HCT116 (cell line): ENCODE results near the gene HEXB. TPM values are rescaled to one million over a fixed set of nuclear protein-coding genes. Genes with fewer than 3 reads are reported as not detected.

ENCODE experiments used
- ATAC-seq: fragments of 200-7000 bp; cut with Tn5 transposase; 2 replicates; pipeline ENCODE4 v1.9.1; 2020; ENCODE audit warnings: mild to moderate bottlenecking, moderate library complexity
- BruUV-seq: library from RNA; stranded (reverse); fragments of 400-500 nt; replicated peaks from 2 replicates; lab custom pipeline; 2021; lab: Mats Ljungman, UMichigan
- CTCF ChIA-PET: fragments of 300-600 bp; sonication (Branson Sonifier 250); formaldehyde crosslinking; loops from one replicate; lab custom pipeline; 2021; ENCODE audit warnings: antibody characterized with exemption; lab: Charles Lee
- POLR2A ChIA-PET: fragments of 300-600, 350-600 bp; sonication (Branson Sonifier 250); formaldehyde crosslinking; loops from one replicate; lab custom pipeline; 2021; ENCODE audit warnings: antibody characterized with exemption; lab: Charles Lee
- RAD21 ChIA-PET, 2 experiments: fragments of 300-600 bp; sonication (Branson Sonifier 250); formaldehyde crosslinking; loops; one replicate each; lab custom pipeline; 2023; ENCODE audit warnings: low total read pairs in 2 of 2; ENCODE audit not compliant: uncharacterized antibody in 2 of 2, unreplicated experiment in 2 of 2, low non-redundant PET in 1 of 2; lab: Charles Lee
- DNase-seq: peaks from one replicate; pipeline ENCODE4 v3.0.0-alpha.2; 2010; ENCODE audit warnings: low read depth, low spot score
- H2AFZ ChIP-seq: fragments of 200-600 bp; shearing (Covaris generic), sonication (generic); 2 replicates; pipeline ENCODE4 v1.6.1; 2017; ENCODE audit warnings: low read depth, mixed run types, mixed read lengths, antibody characterized with exemption, low read length; ENCODE audit not compliant: poor library complexity, severe bottlenecking
- H3K27ac ChIP-seq: 2 replicates; pipeline ENCODE4 v1.5.1; 2012; ENCODE audit warnings: low read depth, low read length
- H3K27me3 ChIP-seq: fragments of 200-600 bp; sonication (generic); 2 replicates; pipeline ENCODE4 v1.6.1; 2016; ENCODE audit warnings: mixed run types, low read length, mixed read lengths; ENCODE audit not compliant: insufficient read depth
- H3K36me3 ChIP-seq, 2 experiments: fragments of 200-500 bp in 1 of 2; fragments of 200-600 bp in 1 of 2; sonication (Bioruptor generic) in 1 of 2; sonication (generic) in 1 of 2; 2 replicates each; pipeline versions ENCODE4 v1.5.1 to v1.6.1; 2014 to 2016; ENCODE audit warnings: low read length in 2 of 2, inconsistent platforms in 1 of 2, mixed read lengths in 1 of 2, mixed run types in 1 of 2; ENCODE audit not compliant: insufficient read depth in 2 of 2, control insufficient read depth in 1 of 2
- H3K4me1 ChIP-seq, 2 experiments: fragments of 200-600 bp in 1 of 2; sonication (generic) in 1 of 2; 2 replicates each; pipeline versions ENCODE4 v1.5.1 to v1.6.1; 2012 to 2017; ENCODE audit warnings: low read length in 2 of 2, inconsistent platforms in 1 of 2, mild to moderate bottlenecking in 1 of 2, mixed read lengths in 1 of 2, mixed run types in 1 of 2, moderate library complexity in 1 of 2; ENCODE audit not compliant: insufficient read depth in 2 of 2, control insufficient read depth in 1 of 2
- H3K4me2 ChIP-seq: fragments of 200-600 bp; sonication (generic); 2 replicates; pipeline ENCODE4 v1.6.1; 2017; ENCODE audit warnings: mixed run types, low read length, mixed read lengths
- H3K4me3 ChIP-seq, 2 experiments: fragments of 200-600 bp in 1 of 2; sonication (generic) in 1 of 2; replicated peaks in 1 of 2; 2 replicates each; pipeline ENCODE4 v1.5.1; 2011 to 2016; ENCODE audit warnings: low read length in 2 of 2, control low read depth in 1 of 2, low read depth in 1 of 2, mild to moderate bottlenecking in 1 of 2, mixed read lengths in 1 of 2, mixed run types in 1 of 2
- H3K79me2 ChIP-seq: fragments of 200-600 bp; sonication (generic); 2 replicates; pipeline ENCODE4 v1.6.1; 2017; ENCODE audit warnings: mild to moderate bottlenecking, mixed run types, low read length, moderate library complexity, mixed read lengths; ENCODE audit not compliant: insufficient read depth
- H3K9ac ChIP-seq: fragments of 200-600 bp; sonication (generic); 2 replicates; pipeline ENCODE4 v1.6.1; 2016; ENCODE audit warnings: low read length, mixed read lengths
- H3K9me2 ChIP-seq: fragments of 200-600 bp; sonication (generic), shearing (Covaris generic); 2 replicates; pipeline ENCODE4 v1.6.1; 2017; ENCODE audit warnings: mixed run types, mild to moderate bottlenecking, moderate library complexity; ENCODE audit not compliant: insufficient read depth
- H3K9me3 ChIP-seq, 2 experiments: fragments of 200-500 bp in 1 of 2; fragments of 200-600 bp in 1 of 2; sonication (Bioruptor generic) in 1 of 2; sonication (generic) in 1 of 2; 2 replicates each; pipeline ENCODE4 v1.6.1; 2014 to 2017; ENCODE audit warnings: low read length in 2 of 2, mixed read lengths in 2 of 2, inconsistent platforms in 1 of 2, low read depth in 1 of 2, mild to moderate bottlenecking in 1 of 2, mixed run types in 1 of 2, moderate library complexity in 1 of 2; ENCODE audit not compliant: control insufficient read depth in 1 of 2, insufficient read depth in 1 of 2
- H4K20me1 ChIP-seq: fragments of 200-600 bp; sonication (generic), shearing (Covaris generic); 2 replicates; pipeline ENCODE4 v1.6.1; 2017; ENCODE audit warnings: mixed run types, mild to moderate bottlenecking, moderate library complexity; ENCODE audit not compliant: insufficient read depth
- ATF3 ChIP-seq: IDR thresholded peaks from 2 replicates; pipeline ENCODE4 v1.6.1; 2012
- CBX3 ChIP-seq: IDR thresholded peaks from 2 replicates; pipeline ENCODE4 v1.6.1; 2012; ENCODE audit warnings: low read depth
- CEBPB ChIP-seq: IDR thresholded peaks from 2 replicates; pipeline ENCODE4 v1.6.1; 2012; ENCODE audit warnings: low read depth
- CTCF ChIP-seq, 3 experiments: fragments of 200-600 bp in 1 of 3; sonication (generic) in 1 of 3; IDR thresholded peaks in 2 of 3; conservative IDR thresholded peaks in 1 of 3; 2 replicates each; pipeline ENCODE4 v1.5.1; 2012 to 2017; ENCODE audit warnings: low read depth in 2 of 3, low read length in 2 of 3, antibody characterized with exemption in 1 of 3, borderline replicate concordance in 1 of 3, control low read depth in 1 of 3, mild to moderate bottlenecking in 1 of 3, mixed read lengths in 1 of 3, mixed run types in 1 of 3, moderate library complexity in 1 of 3; ENCODE audit not compliant: insufficient read depth in 1 of 3
- EGR1 ChIP-seq: IDR thresholded peaks from 2 replicates; pipeline ENCODE4 v1.6.1; 2012; ENCODE audit warnings: low read depth
- EZH2 ChIP-seq: fragments of 200-600 bp; sonication (generic); IDR thresholded peaks from 2 replicates; pipeline ENCODE4 v1.6.1; 2017; ENCODE audit warnings: antibody characterized with exemption, mixed run types
- FOSL1 ChIP-seq: IDR thresholded peaks from 2 replicates; pipeline ENCODE4 v1.6.1; 2012; ENCODE audit warnings: low read depth
- JUND ChIP-seq: IDR thresholded peaks from 2 replicates; pipeline ENCODE4 v1.6.1; 2012
- MAX ChIP-seq: IDR thresholded peaks from 2 replicates; pipeline ENCODE4 v1.6.1; 2012
- POLR2A ChIP-seq: IDR thresholded peaks from 2 replicates; pipeline ENCODE4 v1.7.0; 2011; ENCODE audit warnings: borderline replicate concordance; ENCODE audit not compliant: insufficient read depth, insufficient read length; ENCODE audit errors: extremely low read depth
- POLR2AphosphoS5 ChIP-seq: IDR thresholded peaks from 2 replicates; pipeline ENCODE4 v1.6.1; 2011; ENCODE audit warnings: mild to moderate bottlenecking, low read depth, low read length, moderate library complexity
- TCF7L2 ChIP-seq: IDR thresholded peaks from 2 replicates; pipeline ENCODE4 v1.7.0; 2011; ENCODE audit warnings: borderline replicate concordance, inconsistent platforms; ENCODE audit not compliant: insufficient read depth, insufficient read length; ENCODE audit errors: extremely low read depth
- ZFX ChIP-seq: fragments of 450-650 bp; IDR thresholded peaks from 2 replicates; pipeline ENCODE4 v1.6.1; 2017
- intact Hi-C: fragments of 100-400 bp; cut with micrococcal nuclease; formaldehyde crosslinking; loops from 2 replicates; pipeline ENCODE4 v1.10.0; 2022
- total RNA-seq: library from RNA; stranded (reverse); gene quantifications from one replicate; pipeline ENCODE4 v1.2.1, GENCODE V29; 2021; ENCODE audit not compliant: unreplicated experiment

Gene HEXB
- total RNA-seq, 1 experiment from 2014 or later: 123 TPM

GRCh38 chr5:74643111-74643562 is 41.9 kb upstream of the HEXB start (continued):
- TF ChIP-seq CEBPB (peak; percentile 87), JUND (peak; percentile 38; the same call in 1 of the 2 replicates), POLR2AphosphoS5 (no peak)

- Histone ChIP-seq H3K9me3 (no peaks in the 10 kb centered on the region), H3K4me1 (peaks cover 29 to 31% of the 10 kb centered on the region in 2 experiments), H3K4me3 (no peak overlapping the region), H3K9me2 (no peaks in the 10 kb centered on the region), H4K20me1 (no peaks in the 10 kb centered on the region), H3K36me3 (no peaks in the 10 kb centered on the region), H3K27ac (no peak overlapping the region), H3K27me3 (no peaks in the 10 kb centered on the region), H3K9ac (no peak overlapping the region), H3K4me2 (peak overlapping the region; percentile 27; the same call in 1 of the 2 replicates), H3K79me2 (no peaks in the 10 kb centered on the region), H2AFZ (no peak overlapping the region)
- CTCF ChIA-PET: interaction anchor here (1.4 kb wide), 1 partner anchor 739 kb away, joined by 3 read pairs; no protein-coding TSS in a partner anchor
- no peak for ATAC-seq
- DNase-seq: no peak
- RAD21 ChIA-PET: interaction anchor here (0.6 to 1.1 kb wide), 2 partner anchors 17 to 375 kb away, joined by 3 to 4 read pairs; no protein-coding TSS in a partner anchor
- intact Hi-C loops: loop anchor here (5.0 to 10.0 kb wide), 2 partner anchors 590 to 832 kb away; no protein-coding TSS in a partner anchor
- no TSS peak for BruUV-seq
- TF ChIP-seq EZH2 (no peak), TCF7L2 (no peak), ATF3 (no peak), EGR1 (no peak), CBX3 (no peak), POLR2AphosphoS5 (no peak), MAX (no peak), CTCF (IDR thresholded peaks at IDR 0.05 in 2 of 3, conservative IDR thresholded peaks at IDR 0.05 in 1 of 3; ENCODE audit: borderline replicate concordance in 1 of 3, insufficient read depth in 1 of 3, low read depth in 2 of 3, low read length in 2 of 3) (no peak), ZFX (no peak), POLR2A (no peak), JUND (no peak), FOSL1 (no peak)
- POLR2A ChIA-PET: no interaction called here
These were observed 37.9 kb upstream of the HEXB start for GRCh38 chr5:74647096-74647495.
